Measurements from ENCODE around the gene ESYT3. TPM values are rescaled to one million over a fixed set of nuclear protein-coding genes. Genes with fewer than 3 reads are reported as not detected.
"Not testable (repeated sequence)": the region's sequence is repeated elsewhere in the genome, so short reads cannot be mapped to it uniquely, and the experiment has no call there.

Gene ESYT3
- total RNA-seq, 1 donor from 2014 or later = 40.3 TPM

DNA sequence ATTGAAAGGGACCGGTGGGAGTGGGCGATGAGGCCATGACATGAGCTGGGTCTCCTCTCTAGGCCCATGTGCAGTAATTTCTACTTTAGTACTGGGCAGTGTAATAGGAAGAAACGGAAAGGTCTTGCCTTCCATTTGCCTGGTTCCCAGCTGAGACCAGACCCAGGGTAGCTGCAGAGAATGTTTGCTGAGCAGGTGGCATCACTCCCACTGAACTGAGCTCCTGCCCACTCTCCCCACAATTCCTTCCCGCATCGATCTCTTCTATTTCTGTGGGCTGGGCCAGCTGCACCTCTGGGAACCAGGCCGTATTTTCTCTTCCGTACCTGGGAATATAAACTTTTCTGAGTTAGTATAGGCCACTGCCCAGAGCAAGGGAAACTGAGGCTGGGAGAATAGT is 15.8 kb downstream of the ESYT3 start:
- no peaks in the 10 kb centered on the region for H3K27me3 ChIP-seq (ENCODE audit: low read depth)
- H3K9me3 ChIP-seq = no peaks in the 10 kb centered on the region
- TF ChIP-seq, protein P1, sequence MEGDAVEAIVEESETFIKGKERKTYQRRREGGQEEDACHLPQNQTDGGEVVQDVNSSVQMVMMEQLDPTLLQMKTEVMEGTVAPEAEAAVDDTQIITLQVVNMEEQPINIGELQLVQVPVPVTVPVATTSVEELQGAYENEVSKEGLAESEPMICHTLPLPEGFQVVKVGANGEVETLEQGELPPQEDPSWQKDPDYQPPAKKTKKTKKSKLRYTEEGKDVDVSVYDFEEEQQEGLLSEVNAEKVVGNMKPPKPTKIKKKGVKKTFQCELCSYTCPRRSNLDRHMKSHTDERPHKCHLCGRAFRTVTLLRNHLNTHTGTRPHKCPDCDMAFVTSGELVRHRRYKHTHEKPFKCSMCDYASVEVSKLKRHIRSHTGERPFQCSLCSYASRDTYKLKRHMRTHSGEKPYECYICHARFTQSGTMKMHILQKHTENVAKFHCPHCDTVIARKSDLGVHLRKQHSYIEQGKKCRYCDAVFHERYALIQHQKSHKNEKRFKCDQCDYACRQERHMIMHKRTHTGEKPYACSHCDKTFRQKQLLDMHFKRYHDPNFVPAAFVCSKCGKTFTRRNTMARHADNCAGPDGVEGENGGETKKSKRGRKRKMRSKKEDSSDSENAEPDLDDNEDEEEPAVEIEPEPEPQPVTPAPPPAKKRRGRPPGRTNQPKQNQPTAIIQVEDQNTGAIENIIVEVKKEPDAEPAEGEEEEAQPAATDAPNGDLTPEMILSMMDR (IDR thresholded peaks at IDR 0.05) = no peak
- no peaks in the 10 kb centered on the region for H3K4me1 ChIP-seq
- no peak for ATAC-seq
- peak; percentile 8 for DNase-seq
- H3K27ac ChIP-seq = no peak overlapping the region
- H3K36me3 ChIP-seq = no peaks in the 10 kb centered on the region
- no peak overlapping the region for H3K4me3 ChIP-seq
- intact Hi-C loops (cut with DNase I) = no loop called here

DNA sequence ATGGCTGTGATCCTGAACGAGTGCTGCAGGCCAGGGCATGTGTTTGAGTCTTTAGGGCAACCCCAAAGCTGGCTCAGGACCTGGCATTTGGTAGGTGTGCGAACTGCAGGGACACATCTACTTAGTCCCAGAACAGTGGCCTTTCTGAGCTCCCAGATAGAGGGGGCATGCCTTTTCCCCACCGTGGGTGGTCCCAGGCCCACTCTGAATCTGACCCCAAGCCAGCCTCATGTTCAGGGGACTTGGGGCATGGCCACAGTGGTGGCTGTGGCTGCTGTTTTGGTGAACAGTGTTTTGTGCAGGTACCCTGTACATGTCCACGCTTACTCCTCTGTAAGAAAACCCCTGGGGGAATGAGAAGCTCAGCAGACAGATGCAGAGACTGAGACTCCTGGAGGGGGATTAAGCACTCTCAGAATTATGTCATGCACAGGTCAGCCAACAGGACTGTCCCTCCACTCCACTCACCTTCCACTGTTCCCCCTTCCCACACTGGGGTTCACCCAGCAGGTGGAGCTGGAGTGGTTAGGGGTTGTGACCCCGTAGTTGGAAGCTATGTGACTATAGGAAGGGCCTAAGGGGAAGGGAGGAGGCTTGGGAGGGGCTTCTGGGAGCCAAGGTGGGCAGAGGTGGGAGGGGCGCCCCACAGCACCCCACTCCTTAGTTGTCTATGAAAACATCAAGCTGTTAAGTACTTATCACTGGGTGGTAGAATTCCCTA is 16.4 kb downstream of the ESYT3 start:
- no peaks in the 10 kb centered on the region for H3K9me3 ChIP-seq
- intact Hi-C loops (cut with DNase I) = no loop called here
- H3K27ac ChIP-seq = no peak overlapping the region
- no peak overlapping the region for H3K4me3 ChIP-seq
- ATAC-seq (no peak), DNase-seq (peak; percentile 7)
- peaks cover 2% of the 10 kb centered on the region for H3K36me3 ChIP-seq
- H3K27me3 ChIP-seq (ENCODE audit: low read depth) = no peaks in the 10 kb centered on the region
- TF ChIP-seq, protein P1 (IDR thresholded peaks at IDR 0.05) = no peak
- H3K4me1 ChIP-seq = no peaks in the 10 kb centered on the region

DNA sequence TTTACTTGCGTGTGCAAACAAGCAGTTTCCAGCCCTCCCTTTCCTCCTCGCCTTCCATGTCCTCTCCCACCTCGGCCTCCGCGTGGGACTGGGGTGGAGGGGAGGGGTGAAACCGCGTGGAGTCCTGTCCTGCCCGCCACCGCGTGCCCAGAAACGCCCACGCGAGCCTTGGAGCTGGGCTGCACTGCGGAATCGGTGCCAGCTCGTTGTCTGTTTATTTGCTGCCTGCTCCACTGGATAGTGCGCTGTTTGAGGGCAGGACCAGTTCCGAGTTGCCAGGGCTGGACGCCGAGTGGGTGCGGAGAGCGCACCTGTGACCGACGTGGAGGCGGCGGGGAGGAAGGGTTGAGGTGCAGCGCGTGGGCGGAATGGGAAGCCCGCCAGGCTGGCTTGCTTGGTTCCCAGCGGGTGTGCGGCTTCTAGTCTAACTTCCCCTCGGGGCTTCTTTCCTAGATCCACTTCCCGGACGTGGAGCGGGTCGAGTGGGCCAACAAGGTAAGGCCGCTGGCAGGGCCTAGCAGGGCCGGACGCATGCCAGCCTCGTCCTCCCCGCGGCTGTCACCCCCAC is 17.3 kb downstream of the ESYT3 start:
- ATAC-seq = no peak
- Histone ChIP-seq H3K4me3 (no peak overlapping the region), H3K27ac (no peak overlapping the region), H3K27me3 (ENCODE audit: low read depth) (no peaks in the 10 kb centered on the region), H3K36me3 (peaks cover 5% of the 10 kb centered on the region), H3K4me1 (no peaks in the 10 kb centered on the region), H3K9me3 (no peaks in the 10 kb centered on the region)
- intact Hi-C loops (cut with DNase I) = no loop called here
- peak; percentile 34 for DNase-seq
- TF ChIP-seq, protein P1 (IDR thresholded peaks at IDR 0.05) = no peak

DNA sequence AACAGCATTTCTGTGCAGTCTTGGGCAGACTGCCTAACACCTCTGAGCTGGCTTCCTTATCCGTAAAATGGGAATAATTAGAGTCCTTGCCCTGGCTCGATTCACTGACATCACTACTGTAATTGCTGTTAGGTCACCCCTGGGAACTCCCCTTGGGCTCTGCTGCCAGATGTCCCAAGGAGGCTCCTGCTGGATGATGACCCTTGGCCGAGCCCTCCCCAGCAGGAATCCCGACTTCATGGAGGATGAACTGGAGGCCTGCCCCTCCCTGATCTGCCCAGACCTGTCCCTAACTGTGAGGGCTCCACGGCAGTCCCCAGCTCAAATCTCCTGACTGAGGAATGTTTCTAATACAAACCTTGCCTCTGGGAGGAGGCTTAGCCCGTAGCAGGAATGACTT is 18.0 kb downstream of the ESYT3 start:
- DNase-seq (peak; percentile 18), ATAC-seq (no peak)
- TF ChIP-seq, protein P1 (IDR thresholded peaks at IDR 0.05) = no peak
- Histone ChIP-seq H3K27ac (no peak overlapping the region), H3K9me3 (no peaks in the 10 kb centered on the region), H3K4me3 (no peak overlapping the region), H3K4me1 (no peaks in the 10 kb centered on the region), H3K27me3 (ENCODE audit: low read depth) (no peaks in the 10 kb centered on the region), H3K36me3 (peaks cover 10% of the 10 kb centered on the region)
- intact Hi-C loops (cut with DNase I) = no loop called here

DNA sequence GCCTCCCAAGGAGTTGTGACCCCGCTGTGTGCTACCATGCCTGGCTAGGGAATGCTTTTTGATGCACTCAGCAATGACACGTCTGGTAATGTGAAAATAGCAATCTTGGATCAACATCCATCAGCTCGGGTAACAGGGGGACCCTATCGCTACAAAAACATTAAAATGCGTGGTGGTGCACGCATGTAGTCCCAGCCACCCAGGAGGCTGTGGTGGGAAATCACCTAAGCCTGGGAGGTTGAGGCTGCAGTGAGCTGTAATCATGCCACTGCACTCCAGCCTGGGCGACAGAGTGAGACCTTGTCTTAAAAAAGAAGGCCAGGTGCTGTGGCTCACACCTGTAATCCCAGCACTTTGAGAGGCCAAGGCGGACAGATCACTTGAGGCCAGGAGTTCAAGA is 19.5 kb downstream of the ESYT3 start:
- peak; percentile 6 for DNase-seq
- intact Hi-C loops (cut with DNase I); H3K4me3 ChIP-seq; H3K9me3 ChIP-seq; H3K27ac ChIP-seq; H3K4me1 ChIP-seq; ATAC-seq; H3K27me3 ChIP-seq (ENCODE audit: low read depth): not testable (repeated sequence)
- H3K36me3 ChIP-seq = peaks cover 18% of the 10 kb centered on the region
